ENCODE results near the gene SEPTIN10. TPM values are rescaled to one million over a fixed set of nuclear protein-coding genes. Genes with fewer than 3 reads are reported as not detected.

The SEPTIN10 gene
- total RNA-seq, 1 experiment from 2014 or later = 113 TPM

GRCh38 chr2:109601783-109602182 lies 12.0 kb downstream of the SEPTIN10 start:
- Histone ChIP-seq H3K27ac (ENCODE audit: low read depth, low read length) (no peak overlapping the region), H3K79me2 (ENCODE audit: insufficient read depth, low read length) (peaks cover 95% of the 10 kb centered on the region)

More at GRCh38 chr2:109601783-109602182, 12.0 kb downstream of the SEPTIN10 start:
- H3K9ac ChIP-seq (ENCODE audit: low read length) = no peak overlapping the region
- ChIA-PET CTCF (no interaction called here), RAD21 (ENCODE audit: low non-redundant PET in 1 of 2, low total read pairs in 2 of 2, uncharacterized antibody in 2 of 2, unreplicated experiment in 2 of 2) (no interaction called here), POLR2A (no interaction called here)
- peaks cover 25 to 30% of the 10 kb centered on the region in 2 experiments for H3K4me1 ChIP-seq (ENCODE audit: control insufficient read depth in 1 of 2, insufficient read depth in 2 of 2, low read length in 2 of 2)
- no peak for ATAC-seq
- H4K20me1 ChIP-seq (ENCODE audit: insufficient read depth) = no peaks in the 10 kb centered on the region
- H3K36me3 ChIP-seq (ENCODE audit: control insufficient read depth in 1 of 2, insufficient read depth in 2 of 2, low read length in 2 of 2) = no peaks in the 10 kb centered on the region
- no peak overlapping the region for H3K4me3 ChIP-seq (replicated peaks in 1 of 2; ENCODE audit: low read depth in 1 of 2, low read length in 2 of 2)
- no peaks in the 10 kb centered on the region for H3K9me2 ChIP-seq (ENCODE audit: insufficient read depth)
- H3K27me3 ChIP-seq (ENCODE audit: insufficient read depth, low read length) = no peaks in the 10 kb centered on the region
- intact Hi-C loops (cut with micrococcal nuclease) = no loop called here
- H3K4me2 ChIP-seq (ENCODE audit: low read length) = no peak overlapping the region
- TF ChIP-seq SIN3A (IDR thresholded peaks at IDR 0.05; ENCODE audit: low read depth) = no peak
- no peak for TF ChIP-seq MAX (IDR thresholded peaks at IDR 0.05)
- no peak for TF ChIP-seq REST (IDR thresholded peaks at IDR 0.05; ENCODE audit: low read depth)
- no peak for TF ChIP-seq TCF7L2 (IDR thresholded peaks at IDR 0.05; ENCODE audit: borderline replicate concordance, extremely low read depth, insufficient read depth, insufficient read length)
- TF ChIP-seq ELF1 (IDR thresholded peaks at IDR 0.05; ENCODE audit: borderline replicate concordance, low read depth) = no peak
- TF ChIP-seq EZH2 (IDR thresholded peaks at IDR 0.05) = no peak
- no peak for TF ChIP-seq ZNF274 (IDR thresholded peaks at IDR 0.05; ENCODE audit: low read depth, low read length)
- TF ChIP-seq POLR2A (IDR thresholded peaks at IDR 0.05; ENCODE audit: borderline replicate concordance, extremely low read depth, insufficient read depth, insufficient read length) = no peak
- TF ChIP-seq ZBTB33 (IDR thresholded peaks at IDR 0.05; ENCODE audit: extremely low read depth, insufficient replicate concordance, low read length) = no peak
- no TSS peak for BruUV-seq (replicated peaks)
- no peak overlapping the region for H2AFZ ChIP-seq (ENCODE audit: low read depth, low read length, poor library complexity, severe bottlenecking)
- no peaks in the 10 kb centered on the region for H3K9me3 ChIP-seq (ENCODE audit: control insufficient read depth in 1 of 2, insufficient read depth in 1 of 2, low read depth in 1 of 2, low read length in 2 of 2)
- no peak for DNase-seq (ENCODE audit: low read depth, low spot score)
